ENCODE results near the gene PPARA. TPM values are rescaled to one million over a fixed set of nuclear protein-coding genes. Genes with fewer than 3 reads are reported as not detected.
"Not testable (repeated sequence)": the region's sequence is repeated elsewhere in the genome, so short reads cannot be mapped to it uniquely, and the experiment has no call there.

PPARA gene
- total RNA-seq, 4 donors from 2014 or later: 18.7 to 53.8 (median 32.0) TPM

- H3K4me1 ChIP-seq: peaks cover 2% of the 10 kb centered on the region
- WGBS: 89% methylated on average over 8 of the region's 8 CpGs
- no peaks in the 10 kb centered on the region for H3K9me3 ChIP-seq
- no peaks in the 10 kb centered on the region for H3K36me3 ChIP-seq
- DNase-seq (ENCODE audit: low spot score in 2 of 2): no peak
- no peak overlapping the region for H3K4me3 ChIP-seq
- TF ChIP-seq EP300 (IDR thresholded peaks at IDR 0.05) (no peak), POLR2AphosphoS5 (IDR thresholded peaks at IDR 0.05) (no peak)
- TF ChIP-seq, protein P1, sequence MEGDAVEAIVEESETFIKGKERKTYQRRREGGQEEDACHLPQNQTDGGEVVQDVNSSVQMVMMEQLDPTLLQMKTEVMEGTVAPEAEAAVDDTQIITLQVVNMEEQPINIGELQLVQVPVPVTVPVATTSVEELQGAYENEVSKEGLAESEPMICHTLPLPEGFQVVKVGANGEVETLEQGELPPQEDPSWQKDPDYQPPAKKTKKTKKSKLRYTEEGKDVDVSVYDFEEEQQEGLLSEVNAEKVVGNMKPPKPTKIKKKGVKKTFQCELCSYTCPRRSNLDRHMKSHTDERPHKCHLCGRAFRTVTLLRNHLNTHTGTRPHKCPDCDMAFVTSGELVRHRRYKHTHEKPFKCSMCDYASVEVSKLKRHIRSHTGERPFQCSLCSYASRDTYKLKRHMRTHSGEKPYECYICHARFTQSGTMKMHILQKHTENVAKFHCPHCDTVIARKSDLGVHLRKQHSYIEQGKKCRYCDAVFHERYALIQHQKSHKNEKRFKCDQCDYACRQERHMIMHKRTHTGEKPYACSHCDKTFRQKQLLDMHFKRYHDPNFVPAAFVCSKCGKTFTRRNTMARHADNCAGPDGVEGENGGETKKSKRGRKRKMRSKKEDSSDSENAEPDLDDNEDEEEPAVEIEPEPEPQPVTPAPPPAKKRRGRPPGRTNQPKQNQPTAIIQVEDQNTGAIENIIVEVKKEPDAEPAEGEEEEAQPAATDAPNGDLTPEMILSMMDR (IDR thresholded peaks at IDR 0.05): no peak
- H3K27me3 ChIP-seq: no peaks in the 10 kb centered on the region
- H3K27ac ChIP-seq: no peak overlapping the region
Observed at GRCh38 chr22:46256358-46256958, 106.1 kb downstream of the PPARA start.

DNA sequence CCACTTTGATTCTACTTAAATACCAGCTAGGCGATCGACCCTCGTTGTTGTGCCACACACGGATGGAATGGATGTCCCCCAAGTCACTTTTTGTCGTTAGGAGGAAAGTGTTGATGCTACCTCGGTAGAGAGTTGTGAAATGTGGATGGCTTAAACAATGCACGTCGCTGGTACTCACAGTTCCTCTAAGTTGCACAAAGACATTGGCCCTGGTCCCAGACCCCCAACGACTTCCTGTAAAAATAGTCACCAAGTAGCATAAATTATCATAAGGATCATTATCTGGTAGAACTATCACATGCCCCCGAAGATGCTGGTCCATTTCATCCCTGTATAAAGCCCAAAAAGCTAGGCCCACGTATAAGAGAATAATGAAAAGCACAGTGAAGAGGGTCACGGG, 109.0 kb downstream of the PPARA start:
- Histone ChIP-seq H3K27me3 (peaks cover 4% of the 10 kb centered on the region), H3K9me3 (no peaks in the 10 kb centered on the region), H3K4me3 (no peak overlapping the region), H3K27ac (no peak overlapping the region), H3K4me1 (peaks cover 8% of the 10 kb centered on the region), H3K36me3 (no peaks in the 10 kb centered on the region)
- WGBS: 82% methylated on average over 12 of the region's 12 CpGs
- TF ChIP-seq EP300 (IDR thresholded peaks at IDR 0.05) (no peak), POLR2A (IDR thresholded peaks at IDR 0.05) (no peak), POLR2AphosphoS5 (IDR thresholded peaks at IDR 0.05) (no peak)
- TF ChIP-seq, protein P1 (IDR thresholded peaks at IDR 0.05): no peak
- no peak for DNase-seq (ENCODE audit: low spot score in 2 of 2)

GRCh38 chr22:46260038-46260437, 109.7 kb downstream of the PPARA start:
- DNase-seq (ENCODE audit: low spot score in 2 of 2): no peak
- Histone ChIP-seq H3K27ac (no peak overlapping the region), H3K4me1 (peaks cover 8% of the 10 kb centered on the region), H3K27me3 (peaks cover 4% of the 10 kb centered on the region), H3K4me3 (no peak overlapping the region), H3K36me3 (no peaks in the 10 kb centered on the region), H3K9me3 (no peaks in the 10 kb centered on the region)
- WGBS: 84% methylated on average over 6 of the region's 6 CpGs
- TF ChIP-seq POLR2A (IDR thresholded peaks at IDR 0.05): no peak
- TF ChIP-seq EP300 (IDR thresholded peaks at IDR 0.05): no peak
- TF ChIP-seq, protein P1 (IDR thresholded peaks at IDR 0.05): no peak
- no peak for TF ChIP-seq POLR2AphosphoS5 (IDR thresholded peaks at IDR 0.05)

GRCh38 chr22:46262449-46263215, 112.3 kb downstream of the PPARA start:
- no peak overlapping the region for H3K27ac ChIP-seq
- no peaks in the 10 kb centered on the region for H3K36me3 ChIP-seq
- H3K4me3 ChIP-seq: peak overlapping the region; percentile 46
- H3K9me3 ChIP-seq: no peaks in the 10 kb centered on the region
- no CpG with 5 or more reads among the region's 109 CpGs for WGBS
- peak in 1 of 2 donors; percentile 89 for DNase-seq (ENCODE audit: low spot score in 2 of 2)
- H3K27me3 ChIP-seq: peaks cover 4% of the 10 kb centered on the region
- TF ChIP-seq POLR2AphosphoS5 (IDR thresholded peaks at IDR 0.05): no peak
- TF ChIP-seq, protein P1 (IDR thresholded peaks at IDR 0.05): peak in 1 of 2 donors; percentile 15
- peaks cover 16% of the 10 kb centered on the region for H3K4me1 ChIP-seq

DNA sequence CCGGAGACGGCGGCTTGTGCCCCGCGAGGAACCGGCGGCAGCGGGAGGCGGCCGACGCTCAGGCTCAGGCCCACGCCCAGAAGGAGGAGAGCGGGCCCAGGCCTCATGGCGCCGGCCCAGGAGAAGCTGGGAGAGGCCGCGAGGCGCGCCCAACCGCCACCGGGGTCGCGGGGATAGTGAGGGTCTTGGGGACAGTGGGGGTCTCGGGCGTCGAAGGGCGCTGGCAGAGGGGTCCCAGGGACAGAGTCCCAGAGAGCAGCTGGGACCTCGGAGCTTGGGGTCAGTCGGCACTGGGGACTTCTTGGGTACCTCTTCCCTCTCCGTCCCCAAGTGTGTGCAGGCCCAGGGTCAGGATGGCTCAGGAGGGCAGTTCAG, 112.9 kb downstream of the PPARA start, which contains the start of gene PKDREJ:
PKDREJ (minus strand) TSS at position 128 of the 375 bp plus-strand sequence; CDS start at position 107, 21 bp downstream.
- peak within 1 kb of the TSS; percentile 46 for H3K4me3 ChIP-seq
- TF ChIP-seq, protein P1 (IDR thresholded peaks at IDR 0.05): no peak
- TF ChIP-seq POLR2AphosphoS5 (IDR thresholded peaks at IDR 0.05): no peak
- no peak for TF ChIP-seq EP300 (IDR thresholded peaks at IDR 0.05)
- TF ChIP-seq POLR2A (IDR thresholded peaks at IDR 0.05): no peak
- DNase-seq (ENCODE audit: low spot score in 2 of 2): no peak
- WGBS: 63% methylated on average over 8 of the region's 30 CpGs
- H3K27ac ChIP-seq: no peak within 1 kb of the TSS
- H3K27me3 ChIP-seq: peaks cover 4% of the 10 kb centered on the region
- H3K36me3 ChIP-seq: no peaks in the 10 kb centered on the region
- peaks cover 17% of the 10 kb centered on the region for H3K4me1 ChIP-seq
- H3K9me3 ChIP-seq: no peaks in the 10 kb centered on the region

DNA sequence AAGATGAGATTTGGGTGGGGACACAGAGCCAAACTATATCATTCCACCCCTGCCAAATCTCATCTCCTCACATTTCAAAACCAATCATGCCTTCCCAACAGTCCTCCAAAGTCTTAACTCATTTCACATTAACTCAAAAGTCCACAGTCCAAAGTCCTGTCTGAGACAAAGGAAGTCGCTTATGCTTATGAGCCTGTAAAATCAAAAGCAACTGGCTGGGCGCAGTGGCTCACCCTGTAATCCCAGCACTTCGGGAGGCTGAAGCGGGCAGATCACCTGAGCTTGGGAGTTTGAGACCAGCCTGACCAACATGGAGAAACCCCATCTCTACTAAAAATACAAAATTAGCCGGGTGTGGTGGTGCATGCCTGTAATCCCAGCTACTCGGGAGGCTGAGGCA, 114.2 kb downstream of the PPARA start:
- 98% methylated on average over 6 of the region's 6 CpGs for WGBS
- not testable (repeated sequence) for DNase-seq (ENCODE audit: low spot score in 2 of 2); H3K4me3 ChIP-seq; H3K27me3 ChIP-seq; H3K9me3 ChIP-seq; H3K36me3 ChIP-seq; H3K27ac ChIP-seq
- peaks cover 28% of the 10 kb centered on the region for H3K4me1 ChIP-seq

DNA sequence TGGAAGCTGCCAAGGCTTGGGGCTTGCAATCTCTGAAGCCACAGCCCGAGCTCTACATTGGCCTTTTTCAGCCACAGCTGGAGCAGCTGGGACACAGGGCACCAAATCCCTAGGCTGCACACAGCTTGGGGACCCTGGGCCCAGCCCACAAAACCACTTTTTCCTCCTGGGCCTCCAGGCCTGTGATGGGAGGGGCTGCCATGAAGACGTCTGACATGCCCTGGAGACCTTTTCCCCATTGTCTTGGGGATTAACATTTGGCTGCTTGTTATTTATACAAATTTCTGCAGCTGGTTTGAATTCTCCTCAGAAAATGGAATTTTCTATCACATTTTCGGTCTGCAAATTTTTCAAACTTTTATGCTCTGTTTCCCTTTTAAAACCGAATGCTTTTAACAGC, 115.3 kb downstream of the PPARA start:
- H3K27me3 ChIP-seq, H3K36me3 ChIP-seq, H3K9me3 ChIP-seq, H3K27ac ChIP-seq, H3K4me3 ChIP-seq: not testable (repeated sequence)
- H3K4me1 ChIP-seq: peaks cover 28% of the 10 kb centered on the region
- WGBS: 81% methylated on average over 4 of the region's 4 CpGs
- peak in 1 of 2 donors; percentile 54 for DNase-seq (ENCODE audit: low spot score in 2 of 2)
